GM18505 (cell line): ENCODE results near the gene VAC14.

Source experiments
- ATAC-seq: cut with Tn5 transposase; IDR thresholded peaks from one replicate; pipeline ENCODE4 v1.9.1; 2021; ENCODE audit not compliant: unreplicated experiment
- POLR2A ChIP-seq: IDR thresholded peaks from 4 replicates; pipeline ENCODE4 v1.6.1; 2011; ENCODE audit warnings: borderline replicate concordance; ENCODE audit not compliant: insufficient read depth, insufficient read length; ENCODE audit errors: extremely low read depth

The VAC14 gene

DNA sequence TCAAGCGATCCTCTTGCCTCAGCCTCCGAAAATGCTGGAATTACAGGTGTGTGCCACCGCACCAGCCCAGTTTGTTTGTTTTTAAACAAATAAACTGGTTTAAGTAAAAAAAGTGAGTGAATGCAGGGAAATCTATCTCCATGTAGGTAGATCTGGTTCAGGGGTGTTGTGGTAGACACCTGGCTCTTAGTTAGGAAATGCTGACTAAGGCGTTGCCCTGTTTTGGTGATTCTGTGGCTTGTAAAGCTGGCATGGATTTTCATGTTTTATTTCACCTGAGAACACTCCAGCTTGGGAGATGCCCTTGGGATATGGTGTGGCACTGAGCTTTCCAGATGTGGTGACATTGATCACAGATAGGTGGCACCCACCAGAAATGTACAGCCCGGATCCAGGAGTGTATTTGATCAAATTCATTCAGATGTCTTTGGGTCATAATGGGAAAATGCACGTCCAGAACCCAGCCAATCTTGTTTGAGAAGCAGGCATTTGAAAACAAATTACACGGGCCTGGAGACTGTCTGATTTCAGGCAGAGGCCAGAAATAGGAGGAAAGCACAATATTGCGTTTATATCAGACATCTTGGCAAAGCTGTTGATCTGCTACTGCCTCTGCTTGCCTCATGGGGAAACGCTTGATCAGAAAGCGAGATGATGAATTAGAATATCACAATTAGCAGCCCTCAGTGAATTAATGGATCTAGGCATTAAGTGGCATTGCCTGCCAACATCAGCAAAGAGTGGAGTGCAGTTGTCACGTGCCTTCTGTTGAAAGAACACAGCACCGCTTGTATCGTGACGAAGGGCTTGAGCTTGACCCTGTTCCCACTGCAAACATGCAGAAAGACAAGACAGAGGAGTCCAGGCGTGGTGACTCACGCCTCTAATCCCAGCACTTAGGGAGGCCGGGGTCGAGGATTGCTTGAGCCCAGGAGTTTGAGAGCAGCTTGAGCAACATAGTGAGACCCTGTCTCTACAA is 161.9 kb downstream of the VAC14 start:
- no peak for TF ChIP-seq POLR2A
- no peak for ATAC-seq
